NCI-H1417 treated with DMSO at 0.1 percent for 48 hours (cell line): ENCODE data around the gene TAF4.
"Not testable (repeated sequence)": the region's sequence is repeated elsewhere in the genome, so short reads cannot be mapped to it uniquely, and the experiment has no call there.

Source experiments
- DNase-seq: peaks from one replicate; lab custom pipeline; 2025; lab: John Stamatoyannopoulos, UW

The TAF4 gene

GRCh38 chr20:62055862-62056115 lies 9.9 kb downstream of the TAF4 start:
- DNase-seq, result not testable (repeated sequence)

DNA sequence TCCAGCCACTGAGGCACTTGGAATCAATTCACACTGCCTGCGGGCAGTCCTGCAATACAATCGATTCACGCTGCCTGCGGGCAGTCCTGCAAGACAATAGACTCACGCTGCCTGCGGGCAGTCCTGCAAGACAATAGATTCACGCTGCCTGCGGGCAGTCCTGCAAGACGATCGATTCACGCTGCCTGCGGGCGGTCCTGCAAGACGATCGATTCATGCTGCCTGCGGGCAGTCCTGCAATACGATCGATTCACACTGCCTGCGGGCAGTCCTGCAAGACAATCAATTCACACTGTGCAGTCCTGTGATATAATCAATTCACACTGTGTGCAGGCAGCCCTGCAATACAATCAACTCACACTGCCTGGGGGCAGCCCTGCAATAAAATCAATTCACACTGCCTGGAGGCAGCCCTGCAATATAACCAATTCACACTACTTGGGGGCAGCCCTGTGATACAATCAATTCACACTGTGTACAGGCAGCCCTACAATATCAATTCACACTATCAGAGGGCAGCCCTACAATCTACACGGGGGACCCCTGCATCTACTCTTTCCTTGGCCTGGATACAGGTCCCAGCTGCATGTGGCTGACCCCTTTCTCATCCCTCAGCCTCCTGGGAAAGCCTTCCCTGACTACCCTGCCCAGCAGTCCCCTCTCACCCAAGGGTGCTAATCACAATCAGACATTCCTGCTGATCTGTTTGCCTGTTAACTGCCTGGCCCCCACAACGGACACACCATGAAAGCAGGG lies 10.4 kb downstream of the TAF4 start:
- no peak for DNase-seq

- DNase-seq, result no peak
Observed at GRCh38 chr20:62054451-62054953, 11.2 kb downstream of the TAF4 start.

GRCh38 chr20:62053465-62054196 lies 12.1 kb downstream of the TAF4 start:
- no peak for DNase-seq

DNA sequence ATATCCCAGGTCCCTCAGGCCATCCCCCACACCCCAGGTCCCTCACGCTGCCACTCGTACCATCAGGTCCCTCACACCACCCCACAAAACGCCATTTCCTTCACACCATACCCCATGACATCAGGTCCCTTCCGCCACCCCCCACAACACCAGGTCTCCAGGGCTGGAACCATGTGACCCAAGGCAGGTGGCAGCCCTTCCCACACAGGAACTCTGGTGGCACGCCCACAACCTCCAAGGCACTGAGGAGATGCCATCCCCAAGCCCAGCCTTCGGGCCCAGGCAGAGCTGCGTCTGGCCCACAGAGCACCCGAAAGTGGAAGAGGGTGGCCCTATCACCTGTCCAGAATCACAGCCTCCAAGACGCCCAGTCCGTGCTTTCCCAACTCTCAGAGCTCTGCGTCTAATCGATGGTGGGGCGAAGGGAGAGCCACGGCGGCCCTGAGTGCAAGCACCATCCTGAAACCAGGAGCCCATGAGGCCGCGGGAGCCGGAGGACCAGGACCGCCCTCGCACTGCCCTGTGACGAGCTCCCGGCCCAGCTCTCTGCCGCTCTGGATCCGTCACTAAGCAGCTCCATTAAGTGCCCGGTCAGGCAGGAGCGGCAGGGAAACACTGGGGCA lies 12.7 kb downstream of the TAF4 start:
- DNase-seq, result no peak

DNA sequence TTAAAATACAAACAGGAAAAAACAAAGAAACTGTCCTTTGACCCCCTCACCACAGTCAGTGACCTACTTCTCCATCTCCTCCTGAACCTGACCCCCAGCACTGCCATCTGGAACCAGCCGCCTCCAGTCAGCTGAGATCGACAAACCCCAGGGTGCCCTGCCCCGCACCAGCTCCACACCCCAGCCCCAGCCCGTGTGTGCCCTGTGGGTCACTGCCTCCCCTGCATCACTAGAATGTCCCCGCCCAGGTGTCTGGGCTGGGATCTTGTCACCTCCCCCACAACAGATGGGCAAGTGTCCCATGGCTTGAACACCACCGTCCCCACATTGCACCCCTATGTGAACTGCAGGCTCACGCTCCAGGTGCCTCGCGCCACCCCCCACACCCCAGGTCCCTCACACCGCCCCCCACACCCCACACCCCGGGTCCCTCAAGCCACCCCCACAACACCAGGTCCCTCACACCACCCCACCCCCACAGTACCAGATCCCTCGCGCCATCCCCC lies 13.3 kb downstream of the TAF4 start:
- no peak for DNase-seq

GRCh38 chr20:62051546-62052255 lies 14.0 kb downstream of the TAF4 start:
- DNase-seq, result no peak

DNA sequence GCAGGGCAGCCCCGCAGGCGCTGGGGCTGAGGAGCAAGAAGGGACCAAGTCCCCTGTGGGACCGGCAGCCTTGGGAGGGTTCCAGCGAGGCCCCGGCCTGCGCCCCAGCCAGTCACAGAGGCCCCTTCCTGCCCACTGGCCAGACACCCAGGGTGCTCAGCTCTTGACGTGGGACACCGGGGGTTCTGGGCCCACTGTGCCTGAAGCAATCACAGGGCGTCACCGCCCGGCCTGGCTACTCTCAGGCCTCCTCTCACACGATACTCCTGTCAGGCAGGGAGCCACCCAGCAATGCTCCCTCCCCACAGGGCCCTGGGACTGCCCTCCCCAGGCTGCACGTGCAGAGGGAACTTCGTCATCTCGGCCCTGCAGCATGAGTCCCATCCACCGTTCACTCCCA lies 14.5 kb downstream of the TAF4 start:
- DNase-seq, result no peak

DNA sequence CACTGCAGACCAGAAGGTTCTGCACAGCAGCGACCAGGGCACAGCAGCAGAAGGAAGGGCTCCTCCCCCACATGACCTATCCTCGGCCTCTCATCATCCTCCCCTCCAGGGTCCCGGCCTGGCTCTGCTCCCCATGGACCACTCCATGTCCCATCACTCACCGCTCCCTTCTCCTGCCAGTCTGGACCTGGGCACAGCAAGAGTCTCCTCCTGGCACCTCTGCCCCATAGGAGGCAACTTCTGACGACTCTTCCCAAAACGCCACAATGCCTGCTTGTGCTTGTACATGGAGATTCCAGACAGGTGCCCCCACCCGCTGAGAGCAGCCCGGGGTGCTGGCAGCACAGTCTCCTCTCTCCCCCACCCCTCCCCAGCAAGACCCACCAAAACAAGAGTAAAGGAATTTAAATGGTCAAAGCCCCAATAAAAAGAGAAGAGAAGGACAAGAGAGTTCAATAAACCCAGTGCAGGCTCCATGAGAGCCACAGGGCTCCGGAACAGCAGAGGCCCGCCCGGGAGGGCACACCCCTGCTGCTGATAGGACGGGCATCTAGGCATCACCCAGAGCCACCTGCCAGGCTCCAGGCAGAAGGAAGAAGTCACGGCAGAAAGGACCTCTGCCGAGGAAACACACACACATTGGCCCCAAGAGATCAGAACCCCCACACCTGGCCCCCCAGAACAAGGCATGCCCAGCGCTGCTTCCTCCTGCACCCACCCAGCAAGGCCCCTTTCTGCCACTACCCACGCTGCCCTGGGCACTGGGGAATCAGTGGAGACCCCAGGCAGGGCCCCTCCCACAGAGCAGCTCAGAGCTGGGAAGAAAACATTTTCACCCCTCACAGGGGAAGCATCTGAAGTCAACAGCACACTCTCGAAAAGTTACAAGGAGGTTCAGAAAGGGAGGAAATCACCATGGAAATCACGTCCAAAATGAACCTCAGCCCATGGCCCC lies 15.2 kb downstream of the TAF4 start:
- no peak for DNase-seq

DNA sequence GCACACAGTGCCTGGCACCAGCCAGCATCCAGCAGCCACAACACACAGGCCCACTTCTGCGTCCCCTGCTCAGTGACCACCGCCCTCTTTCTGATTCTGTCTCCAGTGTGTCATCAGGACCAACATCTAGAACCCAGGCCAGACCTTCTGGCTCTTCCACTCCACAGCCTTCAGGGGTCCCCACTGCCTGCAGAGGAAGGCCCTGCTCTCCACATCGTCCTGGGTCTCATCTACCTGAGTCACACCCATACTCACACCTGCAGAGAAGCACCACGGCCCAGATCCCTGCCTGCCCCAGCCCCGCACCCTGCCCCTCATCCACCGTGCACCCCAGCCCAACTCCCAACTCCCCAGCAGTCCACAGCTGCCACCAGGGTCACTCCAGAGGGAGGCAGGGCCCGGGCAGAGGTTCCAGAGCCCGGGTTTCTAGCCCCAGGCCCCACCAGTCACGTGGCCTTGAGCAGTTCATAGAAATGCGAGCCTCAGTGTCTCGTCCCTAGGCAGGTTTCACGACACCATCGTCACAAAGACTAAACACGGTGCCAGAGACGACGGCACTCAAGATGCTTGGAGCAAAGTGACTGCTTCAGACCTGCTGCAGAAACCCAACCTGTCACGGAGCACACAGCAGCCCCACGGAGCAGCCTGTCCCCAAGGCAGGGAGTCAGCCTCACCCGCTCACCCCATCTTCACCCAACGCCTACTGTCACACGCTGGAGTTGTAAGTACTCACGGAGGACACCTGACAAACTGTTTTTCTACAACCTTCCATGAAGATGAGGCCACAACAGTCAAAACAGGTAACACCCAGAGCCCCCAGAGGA lies 16.1 kb downstream of the TAF4 start:
- no peak for DNase-seq

- no peak for DNase-seq
Observed at GRCh38 chr20:62048821-62049291, 16.8 kb downstream of the TAF4 start.

GRCh38 chr20:62048346-62048761 lies 17.3 kb downstream of the TAF4 start:
- DNase-seq, result no peak

- no peak for DNase-seq
Observed at GRCh38 chr20:62047666-62048345, 17.9 kb downstream of the TAF4 start.

- DNase-seq, result no peak
Observed at GRCh38 chr20:62046431-62046830, 19.2 kb downstream of the TAF4 start.

GRCh38 chr20:62045529-62046285 lies 20.0 kb downstream of the TAF4 start:
- no peak for DNase-seq

DNA sequence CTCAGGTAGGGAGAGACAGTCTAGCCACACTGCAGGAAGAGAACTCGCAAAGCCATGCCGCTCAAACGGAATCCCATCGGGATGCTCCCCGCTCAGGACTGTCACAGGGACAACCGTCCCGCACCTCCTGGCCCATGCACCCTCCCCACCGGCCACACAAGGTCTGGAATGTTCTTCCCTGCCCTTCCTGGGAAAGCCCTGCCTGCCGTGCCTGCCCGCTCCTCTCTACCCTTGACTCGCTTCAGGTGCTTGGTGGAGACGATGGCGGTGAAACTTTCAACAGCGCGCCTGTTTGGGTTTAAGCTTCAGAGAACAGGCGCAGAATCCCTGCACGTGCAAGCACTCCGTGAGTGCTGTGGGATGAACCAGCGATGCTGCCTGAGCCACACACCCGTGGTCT lies 20.6 kb downstream of the TAF4 start:
- DNase-seq, result no peak

GRCh38 chr20:62044631-62045030 lies 21.1 kb downstream of the TAF4 start:
- no peak for DNase-seq

GRCh38 chr20:62043131-62043914 lies 22.4 kb downstream of the TAF4 start:
- DNase-seq, result no peak
